ENCODE measurements around the gene DISP3.

DISP3 gene

DNA sequence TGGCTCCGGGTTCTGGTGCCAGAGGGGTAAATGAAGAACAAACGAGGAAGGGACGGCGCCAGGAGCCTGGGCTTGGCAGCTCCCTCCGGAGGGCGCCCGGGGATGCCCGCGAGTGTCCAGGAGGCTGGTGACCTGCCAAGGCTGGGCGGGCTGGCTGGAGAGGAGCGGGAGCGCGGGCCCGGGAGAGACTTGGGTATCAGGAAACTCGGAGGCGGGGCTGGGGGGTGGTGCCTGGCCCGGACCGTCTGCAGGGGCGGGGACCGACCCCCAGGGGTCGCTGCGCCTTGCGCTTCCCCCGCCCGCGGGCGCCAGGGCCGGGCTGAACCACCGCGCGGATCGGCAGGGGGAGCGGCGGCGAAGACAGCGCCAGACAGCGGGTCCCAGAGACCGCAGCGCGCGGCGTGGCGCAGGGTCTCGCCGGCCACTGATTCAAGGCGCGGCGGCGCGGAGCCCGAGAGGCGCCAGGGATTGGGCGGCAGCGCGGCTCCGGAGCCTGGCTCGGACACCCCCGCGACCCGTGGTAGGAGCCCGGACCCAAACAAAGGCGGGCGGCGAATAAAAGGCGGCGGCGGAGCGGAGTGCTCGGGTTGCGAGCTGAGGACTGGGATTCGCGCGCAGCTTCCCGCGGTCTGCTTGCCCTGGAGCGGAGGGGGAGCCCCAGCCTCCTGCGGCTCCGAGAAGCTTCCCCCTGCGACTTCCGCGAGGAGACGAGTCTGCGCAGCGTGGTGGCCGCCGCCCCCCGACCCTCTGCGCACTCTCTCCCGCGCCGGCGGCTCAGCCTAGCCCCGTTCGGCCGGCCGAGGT lies at the start of gene DISP3:
Gene DISP3, plus strand, starts transcription at position 585 of the 804 bp plus-strand sequence. CDS start 21,838 bp downstream, outside the sequence.
- peak; percentile 90 for DNase-seq

DNA sequence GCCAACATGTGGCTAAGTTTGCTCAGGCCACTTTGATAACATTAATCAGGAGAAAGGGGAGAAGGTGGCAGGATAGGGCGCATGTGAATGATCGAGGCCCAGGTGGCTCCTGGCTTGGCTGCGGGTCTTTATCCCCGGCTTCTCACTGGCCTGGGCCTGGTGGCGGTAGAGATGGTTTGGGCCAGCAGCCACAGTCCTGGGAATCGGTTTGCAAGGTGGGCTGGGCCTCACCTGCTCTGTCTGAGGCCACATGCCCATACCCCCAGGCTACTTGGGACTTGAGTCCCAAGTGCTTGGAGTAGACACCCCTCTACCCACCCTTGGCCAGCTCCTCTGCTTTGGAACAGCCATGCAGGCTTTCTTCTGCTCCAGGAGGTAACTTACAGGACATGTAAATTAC lies 49.7 kb upstream of the DISP3 start:
- no peak for DNase-seq

- no peak for DNase-seq
Observed at GRCh38 chr1:11429935-11430334, 49.0 kb upstream of the DISP3 start.

GRCh38 chr1:11431941-11432507 lies 46.9 kb upstream of the DISP3 start:
- DNase-seq: no peak

GRCh38 chr1:11432526-11432925 lies 46.4 kb upstream of the DISP3 start:
- no peak for DNase-seq

- DNase-seq: peak; percentile 43
Observed at GRCh38 chr1:11434501-11434900, 44.5 kb upstream of the DISP3 start.

GRCh38 chr1:11434926-11435325 lies 44.0 kb upstream of the DISP3 start:
- no peak for DNase-seq

DNA sequence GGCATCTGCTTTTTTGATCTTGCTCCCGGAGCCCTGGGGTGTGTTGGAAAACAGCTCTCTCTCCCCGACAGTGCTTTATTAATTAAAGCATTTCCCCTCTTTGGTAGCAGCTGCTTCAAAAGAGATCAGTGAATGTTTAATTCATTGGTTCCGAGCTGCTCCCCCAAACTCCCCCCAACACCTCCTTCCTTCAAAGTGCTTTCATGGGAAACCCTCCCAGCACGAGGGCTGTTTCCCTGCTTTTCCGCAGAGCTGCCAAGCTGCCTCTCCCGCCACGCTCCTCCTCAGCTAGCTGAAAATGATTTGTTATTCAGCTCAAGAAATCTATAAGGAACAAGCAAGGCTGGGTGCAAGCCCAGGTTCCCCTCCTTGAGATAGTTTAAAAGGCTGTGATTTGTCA lies 40.0 kb upstream of the DISP3 start:
- no peak for DNase-seq

- DNase-seq: no peak
Observed at GRCh38 chr1:11441211-11441952, 37.6 kb upstream of the DISP3 start.

DNA sequence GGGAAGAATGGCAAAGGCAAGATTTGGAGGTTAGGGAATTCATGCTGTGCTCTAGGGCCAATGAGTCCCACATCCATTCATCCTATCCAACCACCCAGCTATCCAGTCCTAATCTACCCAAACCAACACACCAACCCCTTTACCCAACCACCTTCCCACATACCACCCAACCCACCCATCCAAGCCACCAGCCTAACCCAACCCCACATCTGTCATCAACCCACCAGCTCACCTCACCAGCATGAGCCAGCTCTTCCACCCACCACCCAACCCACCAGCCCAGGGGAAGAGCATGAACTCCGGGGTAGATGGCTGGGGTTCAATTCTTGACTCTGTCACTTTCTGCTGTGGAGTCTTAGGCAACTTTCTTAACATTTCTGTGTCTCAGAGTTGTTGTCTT lies 35.9 kb upstream of the DISP3 start:
- no peak for DNase-seq

DNA sequence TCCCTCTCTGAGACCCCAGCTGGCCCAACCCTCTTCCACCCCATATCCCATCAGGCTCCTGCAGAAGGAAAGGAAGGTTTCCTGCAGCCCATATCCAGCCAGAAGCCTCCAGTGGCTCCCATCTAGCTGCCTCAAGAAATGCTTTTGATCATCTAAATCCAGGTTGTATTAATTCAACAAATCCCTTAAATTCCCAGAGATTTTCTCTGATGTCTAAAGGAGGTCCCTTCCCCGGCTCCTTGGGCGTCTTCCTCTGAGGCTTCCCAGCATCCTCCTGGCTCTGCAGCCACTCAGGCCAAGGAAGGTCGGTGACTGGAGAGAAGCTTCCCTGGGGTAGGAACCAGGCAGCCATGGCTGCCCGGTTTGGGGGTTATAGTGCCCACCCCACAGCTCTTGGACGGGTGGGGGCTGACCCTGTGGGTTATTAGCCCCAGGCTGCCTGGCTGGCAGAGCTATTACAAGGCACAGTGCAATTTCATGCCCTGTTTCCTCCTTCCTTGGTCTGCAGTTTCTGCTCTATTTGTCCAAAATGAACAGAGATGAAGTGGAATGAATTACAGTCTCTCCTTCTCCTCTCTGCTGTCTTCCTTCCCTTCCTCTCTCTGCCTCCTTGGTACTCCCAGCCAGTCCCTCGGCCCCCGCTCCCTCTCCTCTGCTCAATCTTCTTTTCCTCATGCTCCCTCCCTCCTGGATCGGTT lies 34.8 kb upstream of the DISP3 start:
- DNase-seq: no peak

GRCh38 chr1:11444907-11445306 lies 34.0 kb upstream of the DISP3 start:
- DNase-seq: no peak

GRCh38 chr1:11447903-11448302 lies 31.1 kb upstream of the DISP3 start:
- no peak for DNase-seq

- no peak for DNase-seq
Observed at GRCh38 chr1:11448373-11449099, 30.4 kb upstream of the DISP3 start.

- no peak for DNase-seq
Observed at GRCh38 chr1:11449100-11449403, 29.9 kb upstream of the DISP3 start.

GRCh38 chr1:11450310-11450709 lies 28.6 kb upstream of the DISP3 start:
- DNase-seq: no peak

GRCh38 chr1:11453742-11454491 lies 25.0 kb upstream of the DISP3 start:
- DNase-seq: no peak

DNA sequence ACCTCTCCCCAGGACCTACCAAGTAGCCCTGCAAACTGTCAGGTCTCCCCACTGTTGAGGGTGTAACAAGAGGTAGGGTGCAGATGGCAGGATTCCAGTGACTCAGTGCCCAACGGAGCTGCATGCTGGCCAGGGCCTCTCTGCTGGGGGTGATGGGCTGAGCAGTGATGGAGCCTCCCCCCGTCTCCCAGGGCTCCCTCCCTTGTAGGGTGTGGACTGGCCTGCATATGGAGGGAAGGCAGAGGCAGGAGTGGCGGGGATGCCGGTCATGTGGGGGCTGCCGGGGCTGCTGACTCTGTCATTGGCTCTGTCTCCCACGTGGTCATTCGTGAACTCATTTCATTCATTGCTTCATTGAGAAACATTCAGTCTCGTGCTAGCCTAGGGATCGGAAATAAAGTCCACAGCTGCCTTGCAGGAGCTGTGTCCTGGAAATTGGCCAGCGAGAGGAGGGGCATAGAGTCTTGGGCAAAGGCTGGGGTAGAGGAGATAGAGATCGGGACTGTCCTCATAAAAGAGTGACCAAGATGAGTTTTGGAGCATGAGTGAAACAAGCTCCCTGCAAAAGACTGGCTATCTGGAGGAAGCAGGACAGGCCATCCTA lies 22.9 kb upstream of the DISP3 start:
- no peak for DNase-seq

DNA sequence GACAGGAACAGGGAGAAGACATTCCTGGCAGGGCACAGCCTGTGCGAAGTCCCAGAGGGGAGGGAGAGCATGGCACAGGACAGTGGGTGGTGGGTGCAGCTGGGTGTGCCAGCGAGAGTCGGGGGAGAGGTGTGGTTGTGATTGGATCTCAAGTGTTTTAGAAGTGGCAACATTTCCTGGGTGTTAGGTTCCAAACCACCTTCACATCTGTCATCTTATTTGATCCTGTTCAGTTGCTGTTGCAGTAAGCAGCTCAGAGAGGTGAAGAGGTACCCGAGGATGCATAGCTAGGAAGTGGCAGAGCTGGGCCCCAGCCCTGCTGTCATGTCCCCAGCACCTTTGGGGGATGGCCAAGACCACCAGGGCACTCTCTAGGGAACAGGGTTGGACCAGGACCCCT lies 22.0 kb upstream of the DISP3 start:
- DNase-seq: no peak

DNA sequence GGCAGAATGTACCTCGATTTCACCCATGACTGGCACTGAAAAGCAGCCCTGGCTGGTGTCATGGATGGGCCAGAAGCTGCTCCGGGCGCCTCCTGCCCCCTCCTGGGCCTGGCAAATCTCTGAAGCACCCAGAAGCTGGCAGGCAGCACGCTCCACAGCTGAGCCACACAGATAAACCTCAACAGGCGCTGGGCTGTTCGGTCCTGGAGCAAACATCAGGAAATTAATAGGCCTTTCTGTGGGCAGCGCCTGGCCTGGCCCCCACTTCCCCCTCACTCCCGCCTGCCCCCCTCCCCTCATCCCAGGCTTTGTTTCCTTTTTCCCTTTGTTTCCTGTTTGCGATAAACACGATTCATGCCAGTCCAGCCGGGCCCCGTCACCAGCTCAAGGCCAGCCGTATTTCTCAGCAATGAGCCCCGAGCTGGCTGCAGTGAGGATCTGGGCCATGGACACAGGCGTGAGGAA lies 20.1 kb upstream of the DISP3 start:
- DNase-seq: no peak

GRCh38 chr1:11461531-11462137 lies 17.3 kb upstream of the DISP3 start:
- no peak for DNase-seq

All from NCI-H1105 (cell line).